H1 (cell line): ENCODE data around the gene MTCH1. TPM values are rescaled to one million over a fixed set of nuclear protein-coding genes. Genes with fewer than 3 reads are reported as not detected.
A peak's percentile ranks its signal among the peaks of the same experiment; 100 is the strongest.

Source experiments
- BACH1 ChIP-seq: IDR thresholded peaks from 2 replicates; pipeline ENCODE4 v1.6.1; 2012; ENCODE audit warnings: low read length, improper control_type of control experiment
- CBX5 ChIP-seq: fragments of 300-800, 300-1000 bp; sonication (generic); IDR thresholded peaks from 2 replicates; pipeline ENCODE4 v1.7.1; 2016; ENCODE audit warnings: antibody characterized with exemption, low read length, low read depth
- CHD2 ChIP-seq: IDR thresholded peaks from 2 replicates; pipeline ENCODE4 v1.6.1; 2012; ENCODE audit warnings: low read length, improper control_type of control experiment
- EP300 ChIP-seq, 2 experiments: IDR thresholded peaks; 1 replicate in 1 of 2; 2 replicates in 1 of 2; pipeline ENCODE4 v1.6.1; 2011 to 2012; ENCODE audit warnings: low read depth in 2 of 2, low read length in 2 of 2, mild to moderate bottlenecking in 2 of 2, borderline replicate concordance in 1 of 2, inconsistent platforms in 1 of 2, moderate library complexity in 1 of 2
- EZH2 ChIP-seq: fragments of 200-600 bp; sonication (generic); IDR thresholded peaks from 2 replicates; pipeline ENCODE4 v1.7.1; 2012; ENCODE audit warnings: low read depth, mild to moderate bottlenecking, moderate library complexity, low read length, inconsistent platforms; ENCODE audit not compliant: severe bottlenecking
- FOSL1 ChIP-seq: IDR thresholded peaks from 2 replicates; pipeline ENCODE4 v1.6.1; 2011; ENCODE audit warnings: mild to moderate bottlenecking, low read depth, low read length, moderate library complexity; ENCODE audit not compliant: insufficient read depth
- GABPA ChIP-seq: IDR thresholded peaks from 2 replicates; pipeline ENCODE4 v1.6.1; 2011; ENCODE audit warnings: mild to moderate bottlenecking, low read length, moderate library complexity, borderline replicate concordance; ENCODE audit not compliant: insufficient read depth
- RFX5 ChIP-seq: IDR thresholded peaks from 2 replicates; pipeline ENCODE4 v1.6.1; 2011; ENCODE audit warnings: low read depth, low read length, improper control_type of control experiment, borderline replicate concordance
- RNF2 ChIP-seq: fragments of 200-900, 300-1000 bp; sonication (generic); IDR thresholded peaks from 2 replicates; pipeline ENCODE4 v1.7.1; 2016; ENCODE audit warnings: borderline replicate concordance, low read depth, mild to moderate bottlenecking, antibody characterized with exemption, low read length; ENCODE audit not compliant: poor library complexity, severe bottlenecking; ENCODE audit errors: missing control alignments
- SIN3A ChIP-seq, 2 experiments: IDR thresholded peaks in 1 of 2; conservative IDR thresholded peaks in 1 of 2; 2 replicates each; pipeline ENCODE4 v1.6.1; 2011 to 2012; ENCODE audit warnings: low read length in 2 of 2, improper control_type of control experiment in 1 of 2, low read depth in 1 of 2, mild to moderate bottlenecking in 1 of 2
- SP1 ChIP-seq: IDR thresholded peaks from 2 replicates; pipeline ENCODE4 v1.6.1; 2011; ENCODE audit warnings: low read depth, low read length
- SP2 ChIP-seq: IDR thresholded peaks from 2 replicates; pipeline ENCODE4 v1.6.1; 2012; ENCODE audit warnings: mild to moderate bottlenecking, low read length, inconsistent platforms
- SP4 ChIP-seq: IDR thresholded peaks from 2 replicates; pipeline ENCODE4 v1.6.1; 2012; ENCODE audit warnings: low read length, inconsistent platforms
- TAF7 ChIP-seq: optimal IDR thresholded peaks from 2 replicates; pipeline ENCODE3; 2011; ENCODE audit warnings: low read depth, mild to moderate bottlenecking, inconsistent platforms, low read length, moderate library complexity, borderline replicate concordance
- TCF12 ChIP-seq: IDR thresholded peaks from 2 replicates; pipeline ENCODE4 v1.6.1; 2011; ENCODE audit warnings: low read depth, mild to moderate bottlenecking, low read length
- TEAD4 ChIP-seq: IDR thresholded peaks from 2 replicates; pipeline ENCODE4 v1.6.1; 2012; ENCODE audit warnings: low read depth, low read length, inconsistent platforms, mixed read lengths
- YY1 ChIP-seq: IDR thresholded peaks from 2 replicates; pipeline ENCODE4 v1.6.1; 2011; ENCODE audit warnings: low read depth, mild to moderate bottlenecking, low read length
- ZNF274 ChIP-seq: IDR thresholded peaks from 2 replicates; pipeline ENCODE4 v1.7.0; 2012; ENCODE audit warnings: low read length, borderline replicate concordance; ENCODE audit errors: extremely low read depth
- polyA plus RNA-seq, 7 experiments: library from polyadenylated mRNA; depleted of rRNA in 3 of 7; stranded (reverse) in 5 of 7; unstranded in 2 of 7; fragments of >200 nt in 5 of 7; fragments of 200-250 nt in 2 of 7; gene quantifications; 1 replicate in 5 of 7; 2 replicates in 1 of 7; 4 replicates in 1 of 7; pipeline versions ENCODE4 v1.2.1 to v1.2.3, GENCODE V29; 2011 to 2013; ENCODE audit warnings: missing spikeins in 2 of 7, mixed read lengths in 2 of 7
- total RNA-seq: library from RNA; stranded (reverse); fragmentation: NEBNext Ultra II Directional; extraction: Animal tissue kit (Norgen Biotek cat#: 25700); gene quantifications from 2 replicates; pipeline ENCODE4 v1.2.1, GENCODE V29; 2021
- TF ChIP-seq, protein P1 (sequence below), 3 experiments: IDR thresholded peaks; 1 replicate in 2 of 3; 2 replicates in 1 of 3; pipeline versions ENCODE4 v1.5.1 to v1.6.1; 2011; ENCODE audit warnings: low read length in 3 of 3, mild to moderate bottlenecking in 3 of 3, inconsistent platforms in 2 of 3, low read depth in 1 of 3, moderate library complexity in 1 of 3; ENCODE audit not compliant: insufficient read depth in 1 of 3; ENCODE audit errors: control extremely low read depth in 1 of 3
- TF ChIP-seq, protein P2 (sequence below): IDR thresholded peaks from 2 replicates; pipeline ENCODE4 v1.6.1; 2012; ENCODE audit warnings: low read length, inconsistent platforms

Gene MTCH1
- total and polyA plus RNA-seq, 2 of the 8 experiments (the other 6 are each of a cell fraction or from before 2014, with no cell fraction given), result 169 to 214 TPM

DNA sequence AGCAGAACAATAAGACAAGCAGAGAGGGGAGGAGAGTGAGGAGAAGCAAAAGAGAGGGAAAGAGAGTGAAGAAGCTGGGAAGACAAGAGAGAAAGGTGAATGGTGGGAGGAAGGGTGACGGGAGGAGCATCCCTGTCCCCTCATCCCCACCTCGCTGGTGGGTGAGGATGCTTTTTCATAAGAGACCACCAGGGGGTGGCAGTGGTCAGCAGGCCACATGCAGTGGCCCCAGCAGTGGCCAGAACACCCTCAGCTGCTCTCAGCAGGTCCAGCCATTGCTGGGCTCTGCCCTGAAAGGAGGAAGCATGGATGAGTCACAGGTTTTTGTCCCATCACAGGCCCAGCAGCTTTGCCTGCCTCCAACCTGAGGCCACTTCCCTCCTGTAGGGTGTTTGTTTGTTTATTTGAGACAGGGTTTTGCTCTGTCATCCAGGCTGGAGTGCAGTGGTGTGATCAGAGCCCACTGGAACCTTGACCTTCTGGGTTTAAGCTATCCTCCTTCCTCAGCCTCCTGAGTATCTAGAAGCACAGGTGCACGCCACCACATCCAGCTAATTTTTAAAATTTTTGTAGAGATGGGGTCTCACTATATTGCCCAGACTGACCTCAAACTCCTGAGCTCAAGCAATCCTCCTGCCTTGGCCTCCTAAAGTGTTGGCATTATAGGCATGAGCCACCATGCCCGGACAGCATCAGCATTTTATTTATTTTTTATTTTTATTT is 43.4 kb upstream of the MTCH1 start (continued):
- TF ChIP-seq, protein P1, sequence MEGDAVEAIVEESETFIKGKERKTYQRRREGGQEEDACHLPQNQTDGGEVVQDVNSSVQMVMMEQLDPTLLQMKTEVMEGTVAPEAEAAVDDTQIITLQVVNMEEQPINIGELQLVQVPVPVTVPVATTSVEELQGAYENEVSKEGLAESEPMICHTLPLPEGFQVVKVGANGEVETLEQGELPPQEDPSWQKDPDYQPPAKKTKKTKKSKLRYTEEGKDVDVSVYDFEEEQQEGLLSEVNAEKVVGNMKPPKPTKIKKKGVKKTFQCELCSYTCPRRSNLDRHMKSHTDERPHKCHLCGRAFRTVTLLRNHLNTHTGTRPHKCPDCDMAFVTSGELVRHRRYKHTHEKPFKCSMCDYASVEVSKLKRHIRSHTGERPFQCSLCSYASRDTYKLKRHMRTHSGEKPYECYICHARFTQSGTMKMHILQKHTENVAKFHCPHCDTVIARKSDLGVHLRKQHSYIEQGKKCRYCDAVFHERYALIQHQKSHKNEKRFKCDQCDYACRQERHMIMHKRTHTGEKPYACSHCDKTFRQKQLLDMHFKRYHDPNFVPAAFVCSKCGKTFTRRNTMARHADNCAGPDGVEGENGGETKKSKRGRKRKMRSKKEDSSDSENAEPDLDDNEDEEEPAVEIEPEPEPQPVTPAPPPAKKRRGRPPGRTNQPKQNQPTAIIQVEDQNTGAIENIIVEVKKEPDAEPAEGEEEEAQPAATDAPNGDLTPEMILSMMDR (IDR thresholded peaks at IDR 0.05; ENCODE audit: control extremely low read depth in 1 of 3, insufficient read depth in 1 of 3, low read depth in 1 of 3, low read length in 3 of 3), result peak; percentile 76 to 88 (median 80)
- no peak for TF ChIP-seq EZH2
- TF ChIP-seq ZNF274, result no peak
- TF ChIP-seq SP4, result no peak
- no peak for TF ChIP-seq TAF7
- TF ChIP-seq CBX5, result no peak
- no peak for TF ChIP-seq FOSL1
- TF ChIP-seq EP300 (IDR thresholded peaks at IDR 0.05; ENCODE audit: borderline replicate concordance in 1 of 2, low read depth in 2 of 2, low read length in 2 of 2), result no peak
- no peak for TF ChIP-seq GABPA
- no peak for TF ChIP-seq SIN3A (conservative IDR thresholded peaks at IDR 0.05 in 1 of 2, IDR thresholded peaks at IDR 0.05 in 1 of 2; ENCODE audit: low read depth in 1 of 2, low read length in 2 of 2)
- no peak for TF ChIP-seq RNF2
- no peak for TF ChIP-seq BACH1
- no peak for TF ChIP-seq TEAD4
- TF ChIP-seq YY1, result peak; percentile 78
- no peak for TF ChIP-seq RFX5
- TF ChIP-seq SP2, result no peak
- TF ChIP-seq CHD2, result no peak
- no peak for TF ChIP-seq SP1
- TF ChIP-seq TCF12, result 0 out of 2 replicates have a peak, but pooled peaks have one; percentile 27
- TF ChIP-seq, protein P2, sequence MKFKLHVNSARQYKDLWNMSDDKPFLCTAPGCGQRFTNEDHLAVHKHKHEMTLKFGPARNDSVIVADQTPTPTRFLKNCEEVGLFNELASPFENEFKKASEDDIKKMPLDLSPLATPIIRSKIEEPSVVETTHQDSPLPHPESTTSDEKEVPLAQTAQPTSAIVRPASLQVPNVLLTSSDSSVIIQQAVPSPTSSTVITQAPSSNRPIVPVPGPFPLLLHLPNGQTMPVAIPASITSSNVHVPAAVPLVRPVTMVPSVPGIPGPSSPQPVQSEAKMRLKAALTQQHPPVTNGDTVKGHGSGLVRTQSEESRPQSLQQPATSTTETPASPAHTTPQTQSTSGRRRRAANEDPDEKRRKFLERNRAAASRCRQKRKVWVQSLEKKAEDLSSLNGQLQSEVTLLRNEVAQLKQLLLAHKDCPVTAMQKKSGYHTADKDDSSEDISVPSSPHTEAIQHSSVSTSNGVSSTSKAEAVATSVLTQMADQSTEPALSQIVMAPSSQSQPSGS, result no peak
